ENCODE results near the gene RIT2. TPM values are rescaled to one million over a fixed set of nuclear protein-coding genes. Genes with fewer than 3 reads are reported as not detected.

Gene RIT2
- total and polyA plus RNA-seq, 2 experiments from 2014 or later = not detected

GRCh38 chr18:42977982-42978637 lies 137.4 kb downstream of the RIT2 start:
- TF ChIP-seq, protein P1, sequence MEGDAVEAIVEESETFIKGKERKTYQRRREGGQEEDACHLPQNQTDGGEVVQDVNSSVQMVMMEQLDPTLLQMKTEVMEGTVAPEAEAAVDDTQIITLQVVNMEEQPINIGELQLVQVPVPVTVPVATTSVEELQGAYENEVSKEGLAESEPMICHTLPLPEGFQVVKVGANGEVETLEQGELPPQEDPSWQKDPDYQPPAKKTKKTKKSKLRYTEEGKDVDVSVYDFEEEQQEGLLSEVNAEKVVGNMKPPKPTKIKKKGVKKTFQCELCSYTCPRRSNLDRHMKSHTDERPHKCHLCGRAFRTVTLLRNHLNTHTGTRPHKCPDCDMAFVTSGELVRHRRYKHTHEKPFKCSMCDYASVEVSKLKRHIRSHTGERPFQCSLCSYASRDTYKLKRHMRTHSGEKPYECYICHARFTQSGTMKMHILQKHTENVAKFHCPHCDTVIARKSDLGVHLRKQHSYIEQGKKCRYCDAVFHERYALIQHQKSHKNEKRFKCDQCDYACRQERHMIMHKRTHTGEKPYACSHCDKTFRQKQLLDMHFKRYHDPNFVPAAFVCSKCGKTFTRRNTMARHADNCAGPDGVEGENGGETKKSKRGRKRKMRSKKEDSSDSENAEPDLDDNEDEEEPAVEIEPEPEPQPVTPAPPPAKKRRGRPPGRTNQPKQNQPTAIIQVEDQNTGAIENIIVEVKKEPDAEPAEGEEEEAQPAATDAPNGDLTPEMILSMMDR (IDR thresholded peaks at IDR 0.05; ENCODE audit: low read depth, low read length) = no peak
- no peaks in the 10 kb centered on the region for H3K9me3 ChIP-seq (ENCODE audit: low read depth)
- H3K27ac ChIP-seq = no peak overlapping the region

DNA sequence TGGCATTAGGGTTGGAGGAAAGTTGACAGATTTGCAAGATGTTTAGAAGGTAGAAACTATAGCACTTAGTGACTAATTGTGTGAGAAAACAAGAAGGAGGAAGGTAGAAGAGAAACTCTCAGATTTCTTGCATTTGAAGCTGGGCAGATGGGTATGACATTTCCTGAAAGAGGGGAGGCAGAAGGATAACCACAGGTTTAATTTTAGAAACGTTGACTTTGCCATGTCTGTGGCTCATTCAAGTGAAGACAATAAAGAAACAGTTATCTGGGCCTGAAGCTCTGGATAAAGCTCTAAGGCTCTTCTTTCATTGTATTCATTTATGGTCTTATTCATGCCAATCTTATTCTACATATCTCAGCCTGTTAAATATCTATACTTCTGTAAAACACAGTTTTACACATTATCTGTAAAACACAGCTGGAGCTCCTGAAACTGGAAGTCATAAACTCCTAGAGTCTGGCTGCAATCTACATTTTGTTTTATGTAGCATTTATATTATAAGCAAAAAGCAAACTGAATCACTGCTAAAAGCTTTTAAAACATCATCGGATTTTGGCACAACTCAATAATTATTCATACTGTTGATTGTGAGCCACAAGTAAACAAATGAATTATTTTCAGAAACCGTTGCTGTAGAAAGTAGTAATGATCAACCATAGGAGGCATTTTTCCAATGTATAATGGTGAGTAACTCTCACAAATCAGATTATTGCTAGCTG lies 138.5 kb downstream of the RIT2 start:
- H3K36me3 ChIP-seq = no peaks in the 10 kb centered on the region
- H3K4me1 ChIP-seq (ENCODE audit: low read depth) = no peaks in the 10 kb centered on the region
- no peak overlapping the region for H3K4me3 ChIP-seq
- no peaks in the 10 kb centered on the region for H3K9me3 ChIP-seq (ENCODE audit: low read depth)
- TF ChIP-seq, protein P1 (IDR thresholded peaks at IDR 0.05; ENCODE audit: low read depth, low read length) = no peak
- H3K27me3 ChIP-seq = no peaks in the 10 kb centered on the region
- DNase-seq (ENCODE audit: low read depth in 1 of 2, low spot score in 1 of 2) = no peak
- H3K27ac ChIP-seq = no peak overlapping the region

More at GRCh38 chr18:42977982-42978637, 137.4 kb downstream of the RIT2 start:
- no peaks in the 10 kb centered on the region for H3K27me3 ChIP-seq
- no peak for DNase-seq (ENCODE audit: low read depth in 1 of 2, low spot score in 1 of 2)
- H3K4me3 ChIP-seq = no peak overlapping the region
- no peaks in the 10 kb centered on the region for H3K4me1 ChIP-seq (ENCODE audit: low read depth)
- H3K36me3 ChIP-seq = no peaks in the 10 kb centered on the region

- no peaks in the 10 kb centered on the region for H3K4me1 ChIP-seq (ENCODE audit: low read depth)
- no peak overlapping the region for H3K27ac ChIP-seq
- no peaks in the 10 kb centered on the region for H3K36me3 ChIP-seq
- no peaks in the 10 kb centered on the region for H3K9me3 ChIP-seq (ENCODE audit: low read depth)
- TF ChIP-seq, protein P1 (IDR thresholded peaks at IDR 0.05; ENCODE audit: low read depth, low read length) = no peak
- no peak for DNase-seq (ENCODE audit: low read depth in 1 of 2, low spot score in 1 of 2)
- H3K27me3 ChIP-seq = no peaks in the 10 kb centered on the region
- no peak overlapping the region for H3K4me3 ChIP-seq
These were observed 146.1 kb downstream of the RIT2 start for GRCh38 chr18:42969366-42969765.

DNA sequence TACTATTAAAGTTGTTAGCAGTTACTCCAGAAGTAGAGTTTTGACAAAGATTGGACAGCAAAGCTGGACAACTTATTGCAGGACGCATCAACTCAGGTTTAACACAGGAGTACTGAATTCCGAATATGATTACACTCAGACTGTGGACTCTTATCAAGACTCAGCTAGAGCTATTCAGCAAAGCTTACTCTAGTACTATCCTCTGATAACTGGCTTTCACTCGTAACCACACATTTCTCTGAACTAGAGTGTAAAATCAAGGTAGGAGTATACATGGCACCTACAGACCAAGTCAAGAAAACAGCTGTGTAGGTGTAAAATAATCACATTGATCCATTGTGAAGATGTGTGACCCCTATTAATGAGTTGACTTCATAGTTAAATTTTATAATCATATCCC lies 154.2 kb downstream of the RIT2 start:
- Histone ChIP-seq H3K9me3 (ENCODE audit: low read depth) (no peaks in the 10 kb centered on the region), H3K4me1 (ENCODE audit: low read depth) (no peaks in the 10 kb centered on the region), H3K27me3 (no peaks in the 10 kb centered on the region), H3K27ac (no peak overlapping the region), H3K4me3 (no peak overlapping the region), H3K36me3 (no peaks in the 10 kb centered on the region)
- TF ChIP-seq, protein P1 (IDR thresholded peaks at IDR 0.05; ENCODE audit: low read depth, low read length) = no peak
- DNase-seq (ENCODE audit: low read depth in 1 of 2, low spot score in 1 of 2) = no peak

DNA sequence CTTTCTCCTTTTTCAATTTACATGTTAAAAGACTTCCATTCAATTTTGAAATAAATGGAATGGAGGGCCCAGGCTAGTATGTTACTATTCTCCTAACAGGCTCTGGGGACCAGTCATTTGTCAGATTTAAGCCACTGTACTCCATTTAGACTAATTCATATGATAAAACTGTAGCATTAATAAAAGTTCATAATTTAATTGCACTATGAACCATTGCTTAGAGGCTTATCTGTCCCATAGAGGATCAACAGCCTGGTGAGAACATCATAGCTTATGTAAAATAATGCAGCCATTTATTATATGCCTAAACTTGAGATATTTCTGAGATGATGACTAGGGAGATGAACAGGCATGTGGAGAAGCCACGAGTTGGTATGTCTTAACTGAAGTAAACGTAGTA lies 156.0 kb downstream of the RIT2 start:
- H3K4me1 ChIP-seq (ENCODE audit: low read depth) = peaks cover 12% of the 10 kb centered on the region
- TF ChIP-seq, protein P1 (IDR thresholded peaks at IDR 0.05; ENCODE audit: low read depth, low read length) = no peak

More for the DNA sequence above, 156.0 kb downstream of the RIT2 start:
- Histone ChIP-seq H3K27me3 (no peaks in the 10 kb centered on the region), H3K27ac (no peak overlapping the region), H3K4me3 (no peak overlapping the region), H3K36me3 (no peaks in the 10 kb centered on the region), H3K9me3 (ENCODE audit: low read depth) (no peaks in the 10 kb centered on the region)
- DNase-seq (ENCODE audit: low read depth in 1 of 2, low spot score in 1 of 2) = no peak
